Activated CD4-positive, alpha-beta T cell treated with anti-CD3 and anti-CD28 coated beads for 36 hours (primary cell): Measurements from ENCODE around the gene STRN3. TPM values are rescaled to one million over a fixed set of nuclear protein-coding genes. Genes with fewer than 3 reads are reported as not detected.

Experiments used
- ATAC-seq: fragments of 200-7000 bp; cut with Tn5 transposase; one replicate; pipeline ENCODE4 v1.10.0; 2021; ENCODE audit warnings: mild to moderate bottlenecking, moderate library complexity
- CTCF ChIA-PET: fragments of 350-600 bp; sonication (Branson Sonifier 250); formaldehyde crosslinking; loops from one replicate; lab custom pipeline; 2021; ENCODE audit warnings: antibody characterized with exemption; lab: Charles Lee
- POLR2A ChIA-PET: fragments of 350-600 bp; sonication (Branson Sonifier 250); formaldehyde crosslinking; loops from one replicate; lab custom pipeline; 2021; ENCODE audit warnings: antibody characterized with exemption, inconsistent platforms; lab: Charles Lee
- DNase-seq: peaks from one replicate; pipeline ENCODE4 v3.0.0-alpha.2; 2020
- H3K27ac Mint-ChIP-seq: one replicate; pipeline ENCODE4 v1.8.0; 2021; ENCODE audit warnings: mixed read lengths
- H3K27me3 Mint-ChIP-seq: one replicate; pipeline ENCODE4 v1.8.0; 2021; ENCODE audit warnings: mixed read lengths
- H3K36me3 Mint-ChIP-seq: one replicate; pipeline ENCODE4 v1.8.0; 2021; ENCODE audit warnings: low read depth, mixed read lengths
- H3K4me1 Mint-ChIP-seq: one replicate; pipeline ENCODE4 v1.8.0; 2021; ENCODE audit warnings: mixed read lengths
- H3K4me3 Mint-ChIP-seq: one replicate; pipeline ENCODE4 v1.8.0; 2021; ENCODE audit warnings: mild to moderate bottlenecking, moderate library complexity, mixed read lengths
- H3K9me3 Mint-ChIP-seq: one replicate; pipeline ENCODE4 v1.8.0; 2021; ENCODE audit warnings: low read depth, mixed read lengths
- intact Hi-C, 2 experiments: fragments of 100-400 bp; cut with DNase I in 1 of 2; cut with micrococcal nuclease in 1 of 2; formaldehyde crosslinking; loops; one replicate each; pipeline versions ENCODE4 v1.14.2 to v1.15.1; 2022 to 2024; cut with DNase I, micrococcal nuclease
- total RNA-seq, 2 experiments: library from RNA; stranded (reverse); gene quantifications; one replicate each; pipeline ENCODE4 v1.2.3, GENCODE V29; 2021

STRN3 gene
- total RNA-seq, 2 experiments from 2014 or later: 17.9 to 22.5 TPM

DNA sequence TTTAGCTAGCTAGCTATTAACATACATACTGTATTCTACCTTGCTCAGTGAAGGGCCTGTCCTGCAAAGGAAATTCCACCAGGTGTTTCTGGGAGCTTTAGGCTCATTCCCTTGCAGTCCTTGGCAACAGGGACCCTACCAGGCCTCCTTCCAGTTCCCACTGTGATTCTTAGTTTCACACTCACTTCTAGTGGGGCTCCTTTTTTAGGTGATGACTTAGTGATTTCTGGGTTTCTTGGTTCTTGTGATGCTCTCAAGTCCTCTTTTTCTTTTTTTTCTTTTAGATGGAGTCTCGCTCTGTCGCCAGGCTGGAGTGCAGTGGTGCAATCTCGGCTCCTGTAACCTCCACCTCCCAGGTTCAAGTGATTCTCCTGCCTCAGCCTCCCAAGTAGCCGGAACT lies 10.4 kb upstream of the STRN3 start:
- DNase-seq: no peak
- Mint-ChIP-seq H3K9me3 (no peaks in the 10 kb centered on the region), H3K4me3 (no peak overlapping the region), H3K4me1 (peaks cover 21% of the 10 kb centered on the region), H3K36me3 (peaks cover 3% of the 10 kb centered on the region), H3K27me3 (no peaks in the 10 kb centered on the region), H3K27ac (no peak overlapping the region)
- CTCF ChIA-PET: no interaction called here
- ATAC-seq: no peak
- POLR2A ChIA-PET: no interaction called here
- intact Hi-C loops: no loop called here

DNA sequence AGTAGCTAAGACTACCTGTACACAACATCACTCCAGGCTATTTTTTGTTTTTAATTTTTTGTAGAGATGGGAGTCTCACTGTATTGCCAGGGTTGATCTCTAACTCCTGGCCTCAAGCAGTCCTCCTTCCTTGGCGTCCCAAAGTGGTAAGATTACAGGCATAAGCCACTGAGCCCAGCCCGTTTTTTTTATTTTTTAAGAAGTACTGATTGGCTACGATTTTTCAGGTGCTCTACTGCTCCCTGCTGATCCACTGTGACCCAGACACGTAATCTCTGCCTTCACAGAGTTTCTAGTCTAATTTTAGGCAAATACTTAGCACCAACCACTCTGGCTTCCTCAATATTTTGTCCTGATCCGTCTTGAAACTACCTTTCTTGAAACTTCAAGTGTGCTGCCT lies 4.3 kb upstream of the STRN3 start:
- DNase-seq (no peak), ATAC-seq (no peak)
- Mint-ChIP-seq H3K4me3 (no peak overlapping the region), H3K36me3 (no peaks in the 10 kb centered on the region), H3K4me1 (peaks cover 53% of the 10 kb centered on the region), H3K27ac (peak overlapping the region; percentile 15), H3K27me3 (no peaks in the 10 kb centered on the region), H3K9me3 (no peaks in the 10 kb centered on the region)
- POLR2A ChIA-PET: no interaction called here
- CTCF ChIA-PET: no interaction called here
- intact Hi-C loops: no loop called here

DNA sequence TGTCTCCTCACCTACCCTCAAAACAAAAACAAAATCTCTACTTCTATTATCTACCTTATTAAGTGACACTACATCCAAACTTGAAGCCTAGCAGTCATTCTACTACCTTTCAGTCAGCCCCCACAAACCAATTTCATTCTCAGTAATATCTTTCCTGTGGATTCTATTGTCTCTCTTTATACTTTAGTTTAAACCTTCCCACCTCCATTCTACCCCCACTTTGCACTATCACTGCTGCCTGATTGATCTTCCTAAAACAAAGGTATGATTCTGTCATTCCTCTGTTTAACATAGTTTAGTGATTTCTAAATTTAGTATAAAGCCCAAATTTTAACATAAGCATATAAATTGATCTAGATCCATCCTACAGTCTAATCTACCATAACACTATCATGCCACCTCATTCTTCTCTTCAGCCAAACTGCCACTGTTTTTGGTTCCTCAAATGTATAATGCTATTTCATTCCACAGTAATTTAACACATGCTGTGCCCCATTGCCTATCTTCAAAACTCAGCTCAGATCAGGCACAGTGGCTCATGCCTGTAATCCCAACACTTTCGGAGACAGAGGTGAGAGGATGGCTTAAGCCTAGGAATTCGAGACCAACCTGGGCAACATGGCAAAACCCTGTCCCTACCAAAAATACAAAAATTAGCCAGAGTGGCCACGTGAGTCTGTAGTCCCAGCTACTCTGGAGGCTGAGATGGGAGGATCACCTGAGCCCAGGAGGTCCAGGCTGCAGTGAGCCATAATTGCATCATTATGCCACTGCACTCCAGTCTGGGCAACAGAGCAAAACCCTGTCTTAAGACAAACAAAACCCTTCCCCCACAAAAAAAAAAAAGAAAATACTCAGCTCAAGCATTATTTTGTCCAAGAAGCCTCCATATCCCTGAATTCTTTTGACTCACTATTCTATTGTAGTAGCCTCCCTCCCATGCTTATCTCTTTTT lies 3.1 kb upstream of the STRN3 start:
- ATAC-seq: no peak
- CTCF ChIA-PET: interaction anchor here (1.4 kb wide), 1 partner anchor 9 kb away, joined by 5 read pairs; no protein-coding TSS in a partner anchor
- no peak for DNase-seq
- H3K9me3 Mint-ChIP-seq: no peaks in the 10 kb centered on the region
- intact Hi-C loops: loop anchor here (5.0 kb wide), 4 partner anchors 37 to 1173 kb away; partner anchors contain the start of genes RNU6-7 (in 1 of the 2), RNU6-8 (in 1 of the 2) and SCFD1 (in 1 of the 2)
- H3K4me3 Mint-ChIP-seq: no peak overlapping the region
- H3K36me3 Mint-ChIP-seq: no peaks in the 10 kb centered on the region
- no peaks in the 10 kb centered on the region for H3K27me3 Mint-ChIP-seq
- POLR2A ChIA-PET: interaction anchor here (0.5 kb wide), 1 partner anchor 10 kb away, joined by 3 read pairs; no protein-coding TSS in a partner anchor
- H3K4me1 Mint-ChIP-seq: peaks cover 59% of the 10 kb centered on the region
- H3K27ac Mint-ChIP-seq: peak overlapping the region; percentile 70

DNA sequence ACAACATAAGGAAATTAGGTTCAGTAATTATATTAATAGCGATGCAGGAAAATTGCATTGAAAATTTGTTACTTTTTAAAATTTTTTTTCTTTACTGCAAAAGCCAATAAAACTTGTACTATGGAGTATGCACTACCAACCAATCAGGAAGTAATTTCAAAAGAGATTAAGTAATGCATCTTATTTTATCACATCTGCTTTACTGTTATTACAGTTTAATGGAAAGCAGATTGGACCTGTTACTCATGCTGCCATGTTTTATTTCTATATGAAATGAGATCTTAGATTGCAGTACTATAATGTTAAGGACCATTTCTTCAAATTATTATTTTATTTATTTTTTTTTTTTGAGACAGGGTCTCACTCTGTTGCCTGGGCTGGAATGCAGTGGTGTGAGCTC lies 1.7 kb upstream of the STRN3 start:
- Mint-ChIP-seq H3K9me3 (no peaks in the 10 kb centered on the region), H3K27ac (no peak overlapping the region), H3K36me3 (peaks cover 3% of the 10 kb centered on the region), H3K4me3 (no peak overlapping the region), H3K27me3 (no peaks in the 10 kb centered on the region), H3K4me1 (peaks cover 60% of the 10 kb centered on the region)
- ATAC-seq (no peak), DNase-seq (no peak)
- CTCF ChIA-PET: interaction anchor here (1.8 kb wide), 1 partner anchor 11 kb away, joined by 6 read pairs; no protein-coding TSS in a partner anchor
- POLR2A ChIA-PET: no interaction called here
- intact Hi-C loops: loop anchor here (2.0 to 5.0 kb wide), 5 partner anchors 36 to 1174 kb away; partner anchors contain the start of genes RNU6-7 (in 1 of the 2), RNU6-8 (in 1 of the 2) and SCFD1 (in 1 of the 2)

DNA sequence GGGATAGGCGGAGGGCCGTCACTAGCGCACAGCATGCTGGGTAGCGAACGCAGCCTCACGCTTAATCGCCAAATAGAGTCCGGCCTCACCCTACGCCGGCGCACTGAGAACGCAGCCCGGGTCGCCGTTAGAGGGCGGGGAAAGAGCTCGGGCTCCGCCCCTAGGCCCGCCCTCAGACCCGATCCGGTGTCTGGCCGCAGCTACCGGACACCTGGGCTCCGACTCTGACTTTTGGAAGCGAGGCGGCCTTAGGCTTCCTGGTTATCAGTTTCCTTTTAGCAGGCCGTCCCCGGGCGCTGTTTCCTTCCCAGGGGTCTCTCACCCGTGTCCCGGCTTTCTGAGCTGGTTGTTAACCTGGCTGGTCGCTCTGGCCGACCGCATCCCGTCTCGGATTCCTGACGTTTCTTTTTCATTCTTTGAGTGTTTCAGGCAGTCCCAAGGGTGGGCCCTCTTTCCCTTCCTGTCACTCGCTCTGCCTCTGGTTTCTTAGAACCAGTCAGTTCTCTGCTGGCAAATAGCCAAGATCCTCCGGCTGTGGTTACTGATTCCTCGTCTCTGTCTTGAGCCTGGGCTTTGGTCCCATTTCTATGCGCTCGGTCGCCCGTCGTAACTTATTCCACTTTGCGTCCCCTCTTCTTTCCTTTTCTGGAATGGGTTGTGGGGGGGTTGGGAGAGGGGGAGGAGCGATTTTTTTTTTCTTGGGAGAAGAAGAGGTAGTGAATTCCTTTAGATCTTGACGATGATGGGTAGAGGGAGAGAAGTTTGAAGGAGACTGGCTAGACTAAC lies 464 bp upstream of the STRN3 start:
- ChIA-PET CTCF (interaction anchor here (0.7 to 1.8 kb wide), 6 partner anchors 12 to 181 kb away, joined by 3 to 6 read pairs (median 4); partner anchors contain the start of gene HECTD1), POLR2A (interaction anchor here (0.6 to 1.5 kb wide), 6 partner anchors 11 to 181 kb away, joined by 3 to 5 read pairs (median 4); partner anchors contain the start of gene HECTD1)
- peak; percentile 95 for DNase-seq
- peak overlapping the region; percentile 83 for H3K4me3 Mint-ChIP-seq
- intact Hi-C loops: loop anchor here (1.0 to 5.0 kb wide), 10 partner anchors 31 to 1176 kb away; partner anchors contain the start of genes SCFD1 (in 2 of the 2), G2E3 (in 1 of the 2), HEATR5A (in 1 of the 2) and HECTD1 (in 1 of the 2)
- peaks cover 55% of the 10 kb centered on the region for H3K4me1 Mint-ChIP-seq
- no peaks in the 10 kb centered on the region for H3K9me3 Mint-ChIP-seq
- peak overlapping the region; percentile 90 for H3K27ac Mint-ChIP-seq
- ATAC-seq: peak; percentile 91
- H3K36me3 Mint-ChIP-seq: peaks cover 6% of the 10 kb centered on the region
- no peaks in the 10 kb centered on the region for H3K27me3 Mint-ChIP-seq

DNA sequence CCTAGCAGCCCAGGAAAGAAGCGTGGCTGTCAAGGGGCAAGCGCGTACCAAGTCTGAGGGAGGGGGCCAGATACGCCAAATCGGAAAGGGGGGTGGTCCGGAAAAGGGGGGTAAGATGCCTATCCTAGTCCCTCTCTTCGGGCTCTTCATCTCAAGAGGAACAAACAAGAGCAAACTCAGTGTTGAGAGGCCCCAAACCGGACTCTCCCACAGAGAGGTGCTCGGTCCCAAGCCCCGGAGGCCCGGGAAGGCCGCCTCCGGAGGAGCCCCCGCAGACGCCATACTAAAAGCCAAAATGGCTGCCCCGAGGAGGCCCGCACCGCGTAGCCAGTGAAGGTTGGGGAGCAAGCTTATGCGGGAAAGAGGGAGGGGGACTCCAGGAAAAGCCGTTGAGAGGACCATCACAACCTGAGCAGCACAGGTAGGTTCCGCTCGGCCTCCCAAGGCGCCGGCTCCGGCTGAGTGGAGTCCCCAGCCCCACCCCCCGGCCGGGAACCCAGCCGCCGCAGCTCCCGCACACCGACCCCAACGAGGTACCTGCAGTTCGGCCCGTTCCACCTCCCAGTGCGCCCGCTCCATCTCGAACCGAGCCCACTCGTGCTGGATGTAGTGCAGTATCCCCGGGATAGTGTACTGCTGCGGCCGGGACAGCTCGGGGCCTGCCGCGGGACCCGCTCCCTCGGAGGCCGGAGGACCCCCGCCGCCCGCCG lies 657 bp downstream of the STRN3 start, which contains the start of gene AP4S1:
AP4S1 (plus strand) TSS at position 283 of the 710 bp plus-strand sequence. CDS start 40,548 bp downstream, outside the sequence.
- H3K36me3 Mint-ChIP-seq: peaks cover 18% of the 10 kb centered on the region

DNA sequence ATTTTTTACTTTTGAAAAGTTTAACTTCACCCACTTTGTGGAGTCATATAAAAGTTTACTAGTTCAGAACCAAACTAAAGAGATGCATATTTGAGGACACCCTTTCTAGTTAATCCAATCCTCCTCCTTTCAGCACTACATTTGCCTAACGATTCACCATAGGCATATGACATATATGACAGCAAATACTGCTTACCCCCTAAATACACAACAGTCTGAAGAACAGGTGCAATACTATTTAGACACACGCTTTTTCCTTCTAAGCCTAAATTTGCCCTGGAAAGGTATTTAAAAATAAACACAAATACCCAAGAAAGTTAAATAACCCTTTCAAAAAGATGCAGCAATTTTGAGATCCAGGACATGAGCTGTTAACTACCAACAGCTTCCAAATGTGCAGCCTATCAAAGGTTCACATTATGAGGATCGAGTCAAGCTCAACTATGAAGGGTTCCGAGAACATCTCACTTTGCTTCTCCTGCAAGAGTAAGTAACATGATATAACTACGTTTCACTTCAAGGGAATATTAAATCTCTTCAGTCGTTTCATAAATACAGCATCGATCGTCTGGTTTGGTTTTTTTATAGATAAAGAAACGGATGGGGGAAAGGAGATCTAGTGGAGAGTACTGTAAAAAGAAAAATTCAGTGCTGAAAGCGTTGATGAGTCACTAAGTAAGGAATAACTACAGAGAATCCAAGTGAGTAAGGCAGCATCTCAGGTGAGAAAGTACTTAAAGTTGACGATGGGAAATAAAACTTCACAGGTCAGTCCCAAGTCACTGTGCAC lies 1.4 kb downstream of the STRN3 start:
- Mint-ChIP-seq H3K4me1 (peaks cover 51% of the 10 kb centered on the region), H3K9me3 (no peaks in the 10 kb centered on the region), H3K27me3 (no peaks in the 10 kb centered on the region), H3K36me3 (peaks cover 19% of the 10 kb centered on the region), H3K4me3 (peak overlapping the region; percentile 83), H3K27ac (peak overlapping the region; percentile 86)
- peak; percentile 9 for ATAC-seq
- intact Hi-C loops: loop anchor here (1.0 to 5.0 kb wide), 5 partner anchors 32 to 1178 kb away; partner anchors contain the start of genes RNU6-7 (in 1 of the 2), RNU6-8 (in 1 of the 2) and SCFD1 (in 1 of the 2)
- POLR2A ChIA-PET: interaction anchor here (0.5 kb wide), 1 partner anchor 334 kb away, joined by 3 read pairs; no protein-coding TSS in a partner anchor
- CTCF ChIA-PET: no interaction called here
- DNase-seq: no peak

More for the DNA sequence above, 657 bp downstream of the STRN3 start, which contains the start of gene AP4S1:
- Mint-ChIP-seq H3K27ac (peak within 1 kb of the TSS; percentile 90), H3K4me1 (peaks cover 54% of the 10 kb centered on the region), H3K27me3 (no peaks in the 10 kb centered on the region), H3K4me3 (peak within 1 kb of the TSS; percentile 83), H3K9me3 (no peaks in the 10 kb centered on the region)
- DNase-seq: peak; percentile 71
- ATAC-seq: peak; percentile 26
- intact Hi-C loops: loop anchor here (1.0 to 5.0 kb wide), 11 partner anchors 30 to 1177 kb away; partner anchors contain the start of genes SCFD1 (in 2 of the 2), G2E3 (in 1 of the 2), HEATR5A (in 1 of the 2) and HECTD1 (in 1 of the 2)
- ChIA-PET POLR2A (interaction anchor here (0.6 to 1.5 kb wide), 3 partner anchors 9 to 141 kb away, joined by 3 to 5 read pairs (median 4); no protein-coding TSS in a partner anchor), CTCF (interaction anchor here (0.8 kb wide), 1 partner anchor 47 kb away, joined by 5 read pairs; no protein-coding TSS in a partner anchor)

DNA sequence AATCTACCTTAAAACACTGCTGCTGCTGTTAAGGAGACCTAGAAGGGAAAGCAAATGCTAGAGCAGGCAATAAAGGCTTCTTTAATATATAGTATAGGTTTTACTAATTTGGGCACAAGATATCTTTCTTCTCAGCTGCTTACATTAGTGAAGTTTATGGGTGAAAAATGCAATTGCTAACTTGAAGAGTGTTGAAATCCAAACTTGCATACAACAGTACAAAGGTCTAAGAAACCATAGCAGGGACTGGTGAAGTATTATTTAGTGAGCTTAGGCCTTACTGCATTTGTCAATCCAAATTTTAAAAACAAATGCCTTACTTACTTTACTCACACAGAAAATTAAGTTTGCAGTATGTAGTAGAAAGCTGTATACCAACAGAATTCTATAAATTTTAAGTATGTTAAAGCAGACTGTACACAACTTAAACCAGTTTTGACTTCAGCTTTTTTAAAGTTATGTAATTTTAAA lies 2.1 kb downstream of the STRN3 start:
- intact Hi-C loops: no loop called here
- Mint-ChIP-seq H3K4me3 (peak overlapping the region; percentile 18), H3K9me3 (no peaks in the 10 kb centered on the region), H3K27ac (peak overlapping the region; percentile 63), H3K4me1 (peaks cover 43% of the 10 kb centered on the region), H3K36me3 (peaks cover 19% of the 10 kb centered on the region), H3K27me3 (no peaks in the 10 kb centered on the region)
- ATAC-seq (no peak), DNase-seq (no peak)
- POLR2A ChIA-PET: interaction anchor here (0.5 kb wide), 1 partner anchor 333 kb away, joined by 3 read pairs; no protein-coding TSS in a partner anchor
- CTCF ChIA-PET: no interaction called here

DNA sequence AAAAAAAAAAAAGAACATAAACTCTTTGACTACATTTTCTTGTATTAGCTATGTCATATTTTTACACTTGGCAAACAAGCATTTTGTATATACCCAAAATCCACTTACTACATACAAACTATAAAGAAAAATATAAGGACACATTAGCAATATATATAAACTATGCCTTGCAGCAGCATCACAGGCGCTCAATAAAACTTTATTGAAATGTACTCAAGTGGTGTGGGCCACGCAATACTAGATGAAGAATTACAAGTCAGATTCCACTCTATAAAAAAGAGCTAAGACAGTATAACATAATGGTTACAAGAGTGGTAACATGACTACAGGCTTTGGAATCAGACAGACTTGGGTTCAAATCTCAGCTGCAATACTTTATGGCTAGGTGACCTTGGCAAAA lies 3.8 kb downstream of the STRN3 start:
- H3K9me3 Mint-ChIP-seq: no peaks in the 10 kb centered on the region
- ATAC-seq (no peak), DNase-seq (no peak)
- peaks cover 36% of the 10 kb centered on the region for H3K4me1 Mint-ChIP-seq
- peak overlapping the region; percentile 8 for H3K27ac Mint-ChIP-seq
- intact Hi-C loops: no loop called here
- CTCF ChIA-PET: interaction anchor here (0.6 to 0.7 kb wide), 2 partner anchors 60 to 457 kb away, joined by 3 read pairs; no protein-coding TSS in a partner anchor
- H3K36me3 Mint-ChIP-seq: peaks cover 21% of the 10 kb centered on the region
- H3K4me3 Mint-ChIP-seq: no peak overlapping the region
- POLR2A ChIA-PET: no interaction called here
- H3K27me3 Mint-ChIP-seq: no peaks in the 10 kb centered on the region
